ENCODE measurements around the gene GMDS.

GMDS gene

GRCh38 chr6:1631251-1631650 lies 614.2 kb downstream of the GMDS start:
- DNase-seq = no peak

- no peak for DNase-seq
These were observed 614.6 kb downstream of the GMDS start for GRCh38 chr6:1630771-1631217.

- no peak for DNase-seq
These were observed 615.1 kb downstream of the GMDS start for GRCh38 chr6:1630212-1630770.

DNA sequence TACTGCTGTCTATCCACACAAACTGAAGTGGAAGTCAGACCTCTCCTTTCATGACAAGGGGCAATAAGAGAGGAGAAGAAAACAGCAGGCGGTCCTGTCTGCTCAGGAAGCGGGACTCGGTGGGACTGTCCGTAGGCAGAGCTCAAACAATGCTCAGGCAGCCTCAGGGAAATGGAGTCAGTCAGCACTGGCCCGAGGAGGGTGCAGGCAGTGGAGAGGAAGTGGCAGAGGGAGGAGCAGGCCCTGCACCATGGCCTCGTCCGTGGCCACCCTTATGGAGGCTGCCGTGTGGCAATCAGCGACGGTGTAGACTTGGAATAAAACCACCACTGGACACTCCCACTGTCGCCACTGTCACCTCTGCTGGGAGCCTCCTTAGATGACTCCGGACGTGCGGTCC lies 616.1 kb downstream of the GMDS start:
- no peak for DNase-seq

GRCh38 chr6:1627827-1628560 lies 617.4 kb downstream of the GMDS start:
- no peak for DNase-seq

GRCh38 chr6:1626481-1626880 lies 618.9 kb downstream of the GMDS start:
- no peak for DNase-seq

- no peak for DNase-seq
These were observed 619.5 kb downstream of the GMDS start for GRCh38 chr6:1625794-1626435.

DNA sequence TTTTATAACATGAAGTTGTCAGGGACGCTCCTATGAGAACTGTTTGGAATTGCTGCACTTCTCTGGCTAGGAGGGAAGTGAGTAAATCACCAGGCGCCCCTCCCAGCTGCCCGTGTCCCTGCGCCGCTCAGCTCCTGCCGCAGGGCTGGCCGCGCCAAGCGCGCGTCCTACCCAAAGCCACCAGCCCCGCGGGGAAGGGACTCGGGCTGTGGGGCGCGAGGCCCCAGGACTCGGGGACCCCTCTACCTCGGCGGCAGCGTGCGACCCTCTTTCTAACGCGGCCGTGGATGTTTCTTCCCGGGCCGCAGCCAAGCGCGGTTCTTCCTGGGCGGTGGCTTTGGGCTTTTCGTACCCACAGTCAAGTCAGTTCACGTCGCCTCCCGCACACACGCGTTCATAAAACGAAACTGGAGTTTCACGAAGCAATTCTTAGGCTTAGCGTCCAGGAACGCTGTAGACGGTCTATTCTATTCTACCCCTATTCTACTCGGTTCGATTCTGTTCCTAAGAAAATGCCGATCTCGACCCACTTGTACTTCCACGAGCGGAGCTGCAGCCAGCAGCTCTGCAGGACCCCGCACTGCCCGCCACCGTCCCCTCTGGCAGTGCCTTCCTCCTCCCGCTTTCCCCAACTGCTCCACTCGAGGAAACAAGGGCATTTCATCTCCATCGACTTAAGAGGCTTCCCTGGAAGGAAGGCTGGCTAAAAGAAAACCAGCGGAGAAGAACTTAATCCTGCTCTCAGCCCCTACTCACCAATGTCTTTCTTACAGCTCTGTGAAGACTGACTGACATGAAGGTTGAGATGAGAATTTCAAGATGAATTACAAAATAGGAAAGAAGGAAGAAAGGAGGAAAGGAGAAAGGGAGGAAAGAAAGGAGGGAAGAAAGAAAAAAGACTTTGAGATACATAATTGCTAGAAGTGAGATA lies 620.3 kb downstream of the GMDS start:
- DNase-seq = no peak

DNA sequence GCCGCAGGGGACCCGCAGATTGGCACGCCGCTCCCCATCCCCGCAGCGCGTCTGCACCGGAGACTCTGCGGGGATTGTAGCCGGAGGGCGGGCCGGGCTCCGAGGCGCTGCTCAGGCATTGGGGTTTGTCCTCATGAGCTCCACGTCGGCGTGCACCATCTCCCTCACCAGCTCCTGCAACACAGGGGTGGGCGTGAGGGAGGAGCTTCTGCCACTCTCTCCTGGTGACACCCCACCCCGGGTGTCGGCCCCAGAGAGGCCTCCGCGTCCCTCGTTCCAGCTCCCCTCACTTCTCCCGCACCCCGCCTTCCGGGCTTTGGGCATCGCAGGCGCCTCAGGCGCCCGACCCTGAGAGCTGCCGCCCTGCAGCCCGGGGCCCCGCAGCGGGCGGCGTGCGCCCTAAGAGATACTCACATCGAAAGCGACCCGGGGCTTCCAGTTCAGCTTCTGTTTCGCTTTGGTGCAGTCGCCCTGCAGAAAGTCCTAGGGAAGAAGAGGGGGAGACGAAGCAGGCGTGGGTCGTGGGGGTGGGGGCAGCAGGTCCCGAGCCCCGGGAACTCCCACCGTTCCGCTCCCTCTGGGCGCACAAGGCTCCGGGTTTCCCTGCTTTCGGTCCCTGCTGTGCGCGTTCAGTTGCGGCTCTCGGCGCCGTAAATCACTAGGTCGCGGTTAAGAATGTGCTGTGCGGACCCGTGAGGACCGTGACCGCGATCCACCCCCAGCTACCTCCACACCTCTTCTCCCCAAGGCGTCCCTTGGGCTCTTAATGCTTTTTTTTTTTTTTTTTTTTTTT lies 621.2 kb downstream of the GMDS start:
- no peak for DNase-seq

DNA sequence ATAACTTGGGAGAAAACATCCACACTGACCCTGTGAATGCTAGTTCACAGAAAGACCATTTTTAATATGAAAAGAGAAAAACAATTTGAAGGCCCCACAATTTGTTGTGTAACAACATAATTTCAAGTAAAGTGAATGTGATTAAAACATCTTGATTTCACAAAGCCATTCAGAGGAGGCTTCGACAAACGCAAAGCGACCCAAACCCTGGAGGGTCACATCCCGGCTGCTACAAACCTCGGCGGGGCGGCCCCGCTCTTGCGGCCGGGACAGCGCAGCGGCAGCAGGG lies 621.7 kb downstream of the GMDS start:
- no peak for DNase-seq

DNA sequence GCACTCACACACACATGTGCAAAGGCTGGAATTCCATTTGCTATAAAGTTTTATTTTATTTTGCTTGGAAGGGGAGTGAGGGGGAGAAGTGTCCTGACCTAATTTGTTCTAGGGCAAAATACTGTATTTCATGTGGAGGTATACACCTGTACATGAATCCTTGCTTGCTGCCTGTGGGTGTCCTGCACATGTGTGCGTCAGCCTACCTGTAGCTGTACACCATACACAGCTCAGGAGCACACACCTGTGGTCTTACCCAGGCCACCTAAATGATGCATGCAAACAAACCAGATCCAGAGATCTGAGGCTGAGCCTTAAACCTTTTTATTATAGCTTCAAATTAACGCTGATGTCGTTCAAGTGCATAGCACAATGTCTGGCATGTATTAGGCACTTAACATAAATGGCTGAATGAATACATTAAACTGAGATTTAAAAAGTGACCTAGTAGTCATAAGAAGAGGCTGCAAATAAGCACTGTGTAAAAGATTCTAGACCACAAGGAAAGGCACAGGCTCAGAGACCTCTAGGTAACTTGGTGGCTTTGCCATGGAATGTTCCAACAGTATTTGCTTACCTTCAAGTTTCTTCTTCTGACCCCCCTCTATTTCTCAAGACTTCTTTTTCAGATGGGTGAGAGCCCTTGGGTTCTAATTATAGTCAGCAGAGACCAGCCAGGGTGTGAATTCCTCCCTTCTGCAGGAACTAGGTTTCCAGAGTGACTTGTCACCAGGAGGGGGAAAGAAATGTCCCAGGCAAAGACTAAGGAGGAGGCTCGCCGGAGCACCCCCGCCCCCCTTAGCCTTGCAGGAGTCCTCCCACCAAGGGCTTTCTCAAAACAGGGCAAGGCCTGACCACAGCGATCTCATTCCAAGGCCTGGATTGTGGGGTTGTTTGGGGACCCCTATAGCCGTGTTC lies 622.3 kb downstream of the GMDS start:
- no peak for DNase-seq

DNA sequence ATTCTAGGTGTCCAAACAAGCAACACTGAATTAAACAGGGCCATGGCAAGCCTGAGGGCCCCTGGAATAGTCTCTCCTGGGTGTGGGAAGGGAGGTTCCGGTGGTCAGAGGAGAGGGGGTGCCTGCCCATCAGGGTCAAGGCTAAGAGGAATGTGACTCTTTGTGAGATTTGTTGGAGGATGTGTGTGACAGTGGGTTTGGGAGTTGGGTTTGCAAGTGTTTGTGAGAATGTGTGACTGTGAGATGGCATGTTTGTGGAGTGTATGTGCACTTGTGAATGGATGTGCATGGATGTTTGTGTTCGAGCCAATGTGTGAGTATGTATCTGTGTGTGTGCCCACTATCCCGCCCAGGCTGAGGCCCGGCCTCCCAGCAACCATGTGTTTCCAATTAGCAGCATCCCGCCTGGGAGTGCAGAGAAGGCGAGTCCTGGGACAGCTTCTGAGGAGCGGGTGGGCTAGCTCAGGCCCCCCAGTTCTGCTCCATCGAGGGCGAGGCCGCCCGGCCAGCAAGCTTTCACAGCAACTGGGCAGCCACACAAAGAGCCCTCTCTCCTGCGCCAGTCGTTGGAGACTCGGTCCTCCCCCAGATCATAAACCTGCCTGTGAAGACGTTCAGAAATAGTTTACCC lies 623.1 kb downstream of the GMDS start:
- DNase-seq = no peak

- DNase-seq = no peak
These were observed 624.2 kb downstream of the GMDS start for GRCh38 chr6:1621070-1621701.

DNA sequence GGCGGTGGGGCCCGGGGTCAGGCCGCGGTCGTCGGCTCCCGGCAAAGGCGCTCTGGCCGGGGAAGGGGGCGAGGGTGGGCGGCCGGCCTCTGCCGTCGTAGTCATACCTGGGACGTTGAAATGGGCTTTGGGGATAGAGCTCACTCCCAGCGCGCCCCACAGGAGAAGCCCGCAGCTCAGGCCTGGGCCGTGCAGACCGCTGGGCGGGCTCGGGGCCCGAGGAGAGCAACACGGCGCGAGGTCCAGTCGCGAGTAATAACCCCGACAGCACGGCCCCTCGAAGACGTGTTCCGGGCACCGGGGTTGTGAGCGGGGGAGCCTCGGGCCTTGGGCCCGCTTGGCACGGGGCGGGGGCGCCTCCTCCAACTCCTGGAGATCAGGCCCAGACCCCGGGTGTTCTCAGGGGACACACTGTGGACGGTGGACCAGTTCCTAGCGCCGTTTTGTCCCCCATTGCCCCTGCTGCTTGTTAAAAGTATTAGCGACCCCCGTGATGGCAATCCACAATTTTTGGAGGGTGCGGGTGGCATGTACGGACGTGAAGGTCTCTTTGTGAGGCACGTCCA lies 624.8 kb downstream of the GMDS start:
- no peak for DNase-seq

DNA sequence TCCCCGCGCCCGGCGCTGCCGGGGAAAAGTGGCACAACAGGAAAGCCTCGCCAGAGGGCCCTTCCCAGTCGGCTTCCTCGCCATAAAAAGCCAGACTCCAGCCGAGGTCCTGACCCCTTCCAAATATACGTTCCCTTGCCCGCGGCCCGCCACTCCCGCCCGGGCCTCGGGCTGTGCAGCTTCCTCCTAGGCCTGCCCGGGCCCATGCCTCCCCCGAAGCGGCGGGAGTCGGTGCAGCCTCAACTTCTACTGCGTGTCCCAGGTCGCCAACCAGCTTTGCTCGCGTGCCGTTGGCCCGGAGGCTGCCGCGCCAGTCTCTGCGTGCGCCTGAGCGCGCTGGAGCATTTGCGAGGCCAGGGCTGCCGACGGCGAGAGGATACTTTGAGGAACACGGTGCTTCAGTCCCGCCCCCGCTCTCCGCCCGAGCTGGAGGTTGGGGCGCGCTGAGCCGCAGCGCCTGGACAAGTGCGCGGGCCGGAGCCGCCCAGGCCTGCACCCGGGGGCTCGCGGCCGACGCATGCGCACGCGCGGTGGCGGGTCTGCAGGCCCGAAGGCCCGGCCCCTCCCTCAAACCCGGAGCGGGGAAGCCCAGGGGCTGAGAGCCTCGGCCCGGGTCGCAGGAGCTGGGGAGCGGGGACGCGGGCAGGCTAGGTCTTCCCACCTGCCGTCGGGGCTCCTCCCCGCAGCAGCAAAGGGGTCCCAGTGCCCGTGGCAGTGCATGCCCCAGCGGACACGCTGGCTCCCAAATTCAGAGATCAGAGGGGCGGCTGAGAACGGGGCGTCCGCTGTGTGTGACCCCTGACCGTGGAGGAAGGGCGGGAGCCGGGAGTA lies 625.5 kb downstream of the GMDS start:
- no peak for DNase-seq

- DNase-seq = no peak
These were observed 626.2 kb downstream of the GMDS start for GRCh38 chr6:1619098-1619672.

- no peak for DNase-seq
These were observed 626.9 kb downstream of the GMDS start for GRCh38 chr6:1618311-1619097.
